ENCODE data around the gene CELF1.

- TF ChIP-seq CTCF (conservative IDR thresholded peaks at IDR 0.05; ENCODE audit: low read length) (no peak), EZH2phosphoT487 (IDR thresholded peaks at IDR 0.05; ENCODE audit: borderline replicate concordance) (no peak)
Measured at GRCh38 chr11:47533690-47534151, 19.2 kb downstream of the CELF1 start.
